ENCODE data around the gene NKAPD1.
"Not testable (repeated sequence)": the region's sequence is repeated elsewhere in the genome, so short reads cannot be mapped to it uniquely, and the experiment has no call there.

The NKAPD1 gene

DNA sequence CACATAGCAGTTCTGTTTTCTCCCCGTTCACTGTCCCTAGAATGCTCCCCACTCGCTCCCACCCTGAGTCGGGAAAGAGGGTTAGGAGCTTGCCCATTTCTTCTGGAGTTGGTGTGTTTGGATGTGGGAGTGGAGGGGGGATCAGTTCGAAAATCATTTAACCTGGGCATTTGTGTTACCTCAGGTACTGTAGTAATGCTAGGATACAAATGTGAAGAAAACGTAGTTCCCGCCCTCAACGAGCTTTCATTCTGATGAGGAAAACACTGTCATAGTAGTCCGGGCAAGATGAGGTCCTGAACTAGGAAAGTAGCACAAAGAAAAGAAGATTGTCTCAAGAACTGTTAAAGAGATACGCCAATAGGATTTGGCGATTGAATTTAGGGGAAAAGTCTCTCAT lies 13.1 kb downstream of the NKAPD1 start:
- peak overlapping the region; percentile 92 for H3K4me3 ChIP-seq (ENCODE audit: low read length)
- H3K27ac ChIP-seq (ENCODE audit: low read depth, low read length): no peak overlapping the region
- H3K36me3 ChIP-seq (ENCODE audit: insufficient read depth, low read length): peaks cover 78% of the 10 kb centered on the region
- no peaks in the 10 kb centered on the region for H3K27me3 ChIP-seq (ENCODE audit: insufficient read depth, low read length)
- 20% methylated on average over 10 of the region's 10 CpGs for WGBS
- peak overlapping the region; percentile 94 for H3K9ac ChIP-seq (ENCODE audit: low read depth, low read length)
- no peaks in the 10 kb centered on the region for H3K9me3 ChIP-seq (ENCODE audit: insufficient read depth, low read depth, low read length)
- H3K4me1 ChIP-seq (ENCODE audit: insufficient read depth, low read length): peaks cover 3% of the 10 kb centered on the region; the same call in 1 of the 2 replicates

DNA sequence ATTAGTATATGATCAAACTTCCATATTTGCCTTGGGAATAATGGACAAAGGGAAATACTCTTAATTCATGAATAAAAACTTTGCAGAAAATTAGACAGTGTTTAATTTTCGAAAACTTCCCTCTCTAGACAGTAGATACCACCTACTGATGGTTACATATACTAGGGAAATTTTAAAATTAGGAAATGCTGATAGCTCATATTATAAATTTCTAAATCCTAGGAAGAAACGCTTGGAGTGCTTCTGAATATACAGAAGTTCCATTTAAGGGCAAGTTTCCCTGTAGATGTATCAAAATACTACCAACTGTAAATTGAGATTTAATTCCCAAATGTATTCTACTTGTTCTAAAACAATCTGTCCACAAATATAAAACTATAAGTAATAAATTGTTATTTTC lies 21.2 kb downstream of the NKAPD1 start:
- not testable (repeated sequence) for H3K4me3 ChIP-seq (ENCODE audit: low read length)
- WGBS: 100% methylated on average over 1 of the region's 2 CpGs
- H3K36me3 ChIP-seq (ENCODE audit: insufficient read depth, low read length): peaks cover 61% of the 10 kb centered on the region

DNA sequence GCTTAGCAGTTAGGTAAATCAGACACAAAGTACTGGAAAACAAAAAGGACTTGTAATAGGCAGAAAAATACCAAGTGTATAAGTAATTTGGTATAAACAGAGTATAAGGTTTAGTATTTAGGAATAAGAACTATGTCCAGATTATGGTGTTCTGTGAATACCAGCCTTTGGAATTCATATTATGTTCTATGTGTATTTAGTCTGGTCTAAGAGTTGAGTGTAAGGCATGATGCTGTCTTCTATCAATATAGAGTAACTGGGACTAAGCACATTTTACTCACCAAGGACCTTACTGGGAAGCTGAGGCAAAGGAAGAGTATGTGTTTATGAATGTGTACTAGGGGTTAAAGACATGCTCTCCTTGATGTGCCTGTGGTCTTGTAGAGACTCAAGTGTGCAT lies 22.1 kb downstream of the NKAPD1 start:
- Histone ChIP-seq H3K36me3 (ENCODE audit: insufficient read depth, low read length) (peaks cover 52% of the 10 kb centered on the region), H3K27ac (ENCODE audit: low read depth, low read length) (no peak overlapping the region), H3K9ac (ENCODE audit: low read depth, low read length) (no peak overlapping the region), H3K4me3 (ENCODE audit: low read length) (no peak overlapping the region), H3K27me3 (ENCODE audit: insufficient read depth, low read length) (no peaks in the 10 kb centered on the region), H3K4me1 (ENCODE audit: insufficient read depth, low read length) (no peaks in the 10 kb centered on the region), H3K9me3 (ENCODE audit: insufficient read depth, low read depth, low read length) (no peaks in the 10 kb centered on the region)

More for the DNA sequence above, 21.2 kb downstream of the NKAPD1 start:
- not testable (repeated sequence) for H3K27ac ChIP-seq (ENCODE audit: low read depth, low read length); H3K4me1 ChIP-seq (ENCODE audit: insufficient read depth, low read length); H3K9me3 ChIP-seq (ENCODE audit: insufficient read depth, low read depth, low read length); H3K9ac ChIP-seq (ENCODE audit: low read depth, low read length); H3K27me3 ChIP-seq (ENCODE audit: insufficient read depth, low read length)

DNA sequence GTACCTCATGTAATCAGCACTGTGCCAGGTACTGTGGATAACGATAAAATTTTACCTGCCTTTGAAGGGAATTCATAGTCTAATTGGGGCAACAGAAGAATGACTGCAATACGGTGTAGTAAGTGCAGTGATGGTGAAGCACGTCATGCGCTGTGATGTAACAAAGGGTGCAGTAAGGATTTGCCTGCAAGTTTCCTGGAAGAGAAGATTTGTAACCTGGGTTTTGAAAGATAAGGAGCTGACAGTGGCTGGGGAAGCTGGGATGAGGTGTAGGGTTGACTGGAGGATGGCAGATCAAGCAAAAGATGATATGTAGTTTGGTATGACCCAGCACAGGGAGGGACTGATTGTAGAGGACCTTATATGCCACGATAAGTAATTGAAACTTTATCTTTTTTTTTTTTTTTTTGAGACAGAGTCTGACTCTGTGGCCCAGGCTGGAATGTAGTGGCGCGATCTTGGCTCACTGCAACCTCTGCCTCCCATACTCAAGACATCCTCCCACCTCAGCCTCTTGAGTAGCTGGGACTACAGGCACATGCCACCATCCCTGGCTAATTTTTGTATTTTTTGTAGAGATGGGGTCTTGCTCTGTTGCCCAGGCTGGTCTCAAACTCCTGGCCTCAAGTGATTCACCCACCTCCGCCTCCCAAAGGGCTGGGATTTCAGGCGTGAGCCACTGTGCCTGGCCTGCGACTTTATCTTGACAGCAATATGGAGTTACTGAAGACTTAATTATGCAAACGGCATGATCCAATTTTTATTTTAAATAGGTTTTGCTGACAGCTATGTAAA lies 23.8 kb downstream of the NKAPD1 start:
- Histone ChIP-seq H3K4me1 (ENCODE audit: insufficient read depth, low read length) (no peaks in the 10 kb centered on the region), H3K27me3 (ENCODE audit: insufficient read depth, low read length) (no peaks in the 10 kb centered on the region), H3K4me3 (ENCODE audit: low read length) (no peak overlapping the region), H3K36me3 (ENCODE audit: insufficient read depth, low read length) (peaks cover 34% of the 10 kb centered on the region), H3K9me3 (ENCODE audit: insufficient read depth, low read depth, low read length) (no peaks in the 10 kb centered on the region), H3K27ac (ENCODE audit: low read depth, low read length) (no peak overlapping the region), H3K9ac (ENCODE audit: low read depth, low read length) (no peak overlapping the region)
- WGBS: 95% methylated on average over 11 of the region's 11 CpGs

DNA sequence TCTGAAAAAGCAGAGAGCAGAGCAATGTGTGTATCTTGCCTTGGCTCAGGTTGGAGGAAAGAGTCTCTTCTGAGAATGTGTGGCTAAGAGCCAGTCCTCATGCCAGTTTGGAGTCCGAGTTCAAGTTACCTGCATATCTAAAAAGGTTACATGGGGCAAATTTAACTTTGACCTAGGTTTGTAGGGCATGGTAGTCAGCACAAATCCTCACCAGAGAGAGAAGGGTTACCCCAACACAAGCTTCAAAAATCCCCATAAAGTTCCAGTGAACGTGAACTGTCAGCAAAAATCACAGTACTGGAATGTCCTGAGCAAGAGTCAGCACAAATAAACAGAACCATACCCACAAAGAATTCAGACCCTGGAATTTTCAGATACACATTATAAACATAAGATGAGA lies 26.4 kb downstream of the NKAPD1 start:
- H3K27me3 ChIP-seq (ENCODE audit: insufficient read depth, low read length): no peaks in the 10 kb centered on the region
- H3K4me3 ChIP-seq (ENCODE audit: low read length): no peak overlapping the region
- peaks cover 14% of the 10 kb centered on the region for H3K36me3 ChIP-seq (ENCODE audit: insufficient read depth, low read length)
- no peak overlapping the region for H3K9ac ChIP-seq (ENCODE audit: low read depth, low read length)
- no peaks in the 10 kb centered on the region for H3K9me3 ChIP-seq (ENCODE audit: insufficient read depth, low read depth, low read length)
- no peak overlapping the region for H3K27ac ChIP-seq (ENCODE audit: low read depth, low read length)
- no peaks in the 10 kb centered on the region for H3K4me1 ChIP-seq (ENCODE audit: insufficient read depth, low read length)
- 86% methylated on average over 2 of the region's 2 CpGs for WGBS

DNA sequence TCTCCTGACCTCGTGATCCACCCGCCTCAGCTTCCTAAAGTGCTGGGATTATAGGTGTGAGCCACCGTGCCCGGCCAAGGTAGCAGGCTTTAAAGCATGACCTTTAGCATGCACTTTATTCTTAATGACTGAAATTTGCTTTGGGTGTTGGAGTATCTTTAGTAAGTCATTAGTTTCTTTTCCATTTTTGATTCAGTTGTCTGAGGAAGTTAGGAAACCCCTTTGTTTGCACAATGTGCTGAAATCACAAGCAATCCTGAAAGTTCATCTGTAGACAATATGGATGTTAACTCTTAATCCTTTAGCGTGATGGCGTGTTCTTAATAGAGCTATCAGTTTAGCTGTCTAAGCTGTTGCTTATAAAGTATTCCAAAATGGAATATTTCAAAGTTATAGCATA lies 29.3 kb downstream of the NKAPD1 start:
- Histone ChIP-seq H3K9me3 (ENCODE audit: insufficient read depth, low read depth, low read length) (no peaks in the 10 kb centered on the region), H3K27me3 (ENCODE audit: insufficient read depth, low read length) (no peaks in the 10 kb centered on the region), H3K4me3 (ENCODE audit: low read length) (no peak overlapping the region), H3K9ac (ENCODE audit: low read depth, low read length) (no peak overlapping the region), H3K4me1 (ENCODE audit: insufficient read depth, low read length) (no peaks in the 10 kb centered on the region), H3K27ac (ENCODE audit: low read depth, low read length) (no peak overlapping the region), H3K36me3 (ENCODE audit: insufficient read depth, low read length) (no peaks in the 10 kb centered on the region)
- 92% methylated on average over 6 of the region's 6 CpGs for WGBS

DNA sequence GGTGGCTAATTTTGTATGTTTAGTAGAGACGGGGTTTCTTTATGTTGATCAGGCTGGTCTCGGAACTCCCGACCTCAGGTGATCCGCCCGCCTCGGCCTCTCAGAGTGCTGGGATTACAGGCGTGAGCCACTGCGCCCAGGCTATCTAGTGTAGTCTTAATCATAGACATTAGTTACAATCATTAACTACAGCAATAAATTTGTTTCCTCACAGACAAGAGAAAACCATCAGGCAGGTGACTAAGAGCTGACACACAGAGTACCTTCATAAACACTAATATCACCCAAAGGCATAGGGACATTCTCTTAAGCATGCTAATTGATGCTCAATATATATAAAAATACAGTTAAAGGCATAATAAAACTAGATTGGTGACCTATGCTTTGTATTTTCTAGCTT lies 32.0 kb downstream of the NKAPD1 start:
- Histone ChIP-seq H3K27ac (ENCODE audit: low read depth, low read length) (no peak overlapping the region), H3K36me3 (ENCODE audit: insufficient read depth, low read length) (no peaks in the 10 kb centered on the region), H3K9me3 (ENCODE audit: insufficient read depth, low read depth, low read length) (no peaks in the 10 kb centered on the region), H3K27me3 (ENCODE audit: insufficient read depth, low read length) (no peaks in the 10 kb centered on the region), H3K9ac (ENCODE audit: low read depth, low read length) (no peak overlapping the region), H3K4me3 (ENCODE audit: low read length) (no peak overlapping the region), H3K4me1 (ENCODE audit: insufficient read depth, low read length) (no peaks in the 10 kb centered on the region)
- WGBS: 96% methylated on average over 8 of the region's 8 CpGs

DNA sequence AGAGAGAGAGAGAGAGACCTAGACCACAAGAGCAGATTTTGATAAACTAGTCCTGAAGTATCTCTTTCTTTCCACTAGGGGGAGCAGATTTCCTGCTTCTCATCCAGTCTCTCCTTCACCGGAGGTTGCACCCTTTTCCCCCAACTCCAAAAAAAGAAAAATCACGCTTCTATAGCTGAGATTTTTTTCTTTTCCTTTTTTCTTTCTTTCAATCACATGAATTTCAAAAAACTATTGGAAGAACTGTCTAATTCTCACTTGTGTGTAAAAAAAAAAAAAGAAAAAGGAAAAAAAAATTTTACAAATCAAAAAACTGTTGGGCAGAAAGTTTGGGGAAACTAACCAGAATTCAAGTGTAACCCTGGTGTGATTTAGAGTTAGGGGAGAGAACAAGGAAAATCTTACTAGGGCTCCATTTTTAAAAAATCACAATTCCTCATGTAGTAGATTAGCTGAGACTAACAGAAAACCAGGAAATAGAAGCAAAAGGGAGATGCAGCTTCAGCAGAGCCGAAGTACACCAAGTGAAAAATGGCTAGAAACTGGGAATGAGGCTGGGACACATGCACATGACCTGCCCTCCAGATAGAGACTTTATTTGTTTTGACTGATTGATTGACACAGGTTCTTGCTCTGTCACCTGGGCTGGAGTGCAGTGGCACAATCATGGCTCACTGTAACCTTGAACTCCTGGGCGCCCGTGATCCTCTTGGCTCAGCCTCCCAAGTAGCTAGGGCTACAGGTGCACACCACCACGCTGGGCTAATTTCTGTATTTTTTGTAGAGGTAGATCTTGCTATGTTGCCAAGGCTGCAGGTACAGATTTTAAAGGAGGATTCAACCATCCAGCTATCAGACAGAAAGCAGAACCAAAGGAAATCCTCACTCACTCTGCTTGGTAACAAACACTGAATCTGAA lies 39.7 kb downstream of the NKAPD1 start:
- no peaks in the 10 kb centered on the region for H3K27me3 ChIP-seq (ENCODE audit: insufficient read depth, low read length)
- H3K9ac ChIP-seq (ENCODE audit: low read depth, low read length): no peak overlapping the region
- H3K27ac ChIP-seq (ENCODE audit: low read depth, low read length): no peak overlapping the region
- no peak overlapping the region for H3K4me3 ChIP-seq (ENCODE audit: low read length)
- H3K9me3 ChIP-seq (ENCODE audit: insufficient read depth, low read depth, low read length): no peaks in the 10 kb centered on the region
- no peaks in the 10 kb centered on the region for H3K36me3 ChIP-seq (ENCODE audit: insufficient read depth, low read length)
- WGBS: 70% methylated on average over 6 of the region's 6 CpGs
- H3K4me1 ChIP-seq (ENCODE audit: insufficient read depth, low read length): no peaks in the 10 kb centered on the region

DNA sequence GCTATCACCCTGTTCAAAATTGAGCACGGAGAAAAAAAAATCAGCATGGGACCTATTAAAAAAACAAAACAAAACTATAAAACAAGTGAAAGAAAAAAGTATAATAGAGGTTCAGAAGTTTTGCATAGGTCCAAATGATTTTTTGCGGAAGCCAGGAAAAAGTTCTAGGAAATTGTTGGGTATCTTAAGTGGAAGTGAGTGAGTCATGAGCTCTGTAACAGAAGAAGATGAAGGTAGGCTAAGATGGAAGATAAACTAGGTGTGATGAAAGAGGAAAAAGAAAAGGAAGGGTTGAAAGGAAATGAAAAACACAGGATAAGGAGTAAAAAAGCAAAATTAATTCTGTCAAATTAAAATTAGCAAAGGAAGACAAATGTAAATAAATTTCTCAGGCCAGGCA lies 40.4 kb downstream of the NKAPD1 start:
- Histone ChIP-seq H3K36me3 (ENCODE audit: insufficient read depth, low read length) (no peaks in the 10 kb centered on the region), H3K4me3 (ENCODE audit: low read length) (no peak overlapping the region), H3K27me3 (ENCODE audit: insufficient read depth, low read length) (no peaks in the 10 kb centered on the region), H3K9ac (ENCODE audit: low read depth, low read length) (no peak overlapping the region), H3K27ac (ENCODE audit: low read depth, low read length) (no peak overlapping the region), H3K4me1 (ENCODE audit: insufficient read depth, low read length) (no peaks in the 10 kb centered on the region), H3K9me3 (ENCODE audit: insufficient read depth, low read depth, low read length) (no peaks in the 10 kb centered on the region)
- 98% methylated on average over 2 of the region's 2 CpGs for WGBS

DNA sequence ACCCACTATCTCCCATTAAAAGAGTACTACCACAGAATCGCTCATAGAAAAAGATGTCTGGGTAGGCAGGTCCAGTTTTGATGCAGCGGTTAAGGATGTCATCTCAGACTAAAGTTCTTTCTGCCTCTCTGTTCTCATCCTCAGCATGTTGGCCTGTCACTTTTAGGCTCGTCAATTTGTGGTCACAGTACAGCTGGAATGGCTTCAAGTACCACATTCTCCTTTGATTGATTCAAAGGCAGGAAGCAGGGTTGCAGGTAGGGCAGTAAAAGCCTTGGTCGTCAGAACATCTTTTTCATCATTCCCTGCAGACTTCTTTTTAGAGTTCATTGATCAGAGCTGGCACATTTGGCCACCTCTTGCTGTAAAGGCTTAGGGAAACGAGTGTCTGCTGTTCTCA lies 41.3 kb downstream of the NKAPD1 start:
- WGBS: 89% methylated on average over 5 of the region's 5 CpGs
- no peaks in the 10 kb centered on the region for H3K27me3 ChIP-seq (ENCODE audit: insufficient read depth, low read length)
- H3K27ac ChIP-seq (ENCODE audit: low read depth, low read length): no peak overlapping the region
- H3K4me3 ChIP-seq (ENCODE audit: low read length): no peak overlapping the region
- H3K4me1 ChIP-seq (ENCODE audit: insufficient read depth, low read length): no peaks in the 10 kb centered on the region
- no peaks in the 10 kb centered on the region for H3K36me3 ChIP-seq (ENCODE audit: insufficient read depth, low read length)
- no peak overlapping the region for H3K9ac ChIP-seq (ENCODE audit: low read depth, low read length)
- no peaks in the 10 kb centered on the region for H3K9me3 ChIP-seq (ENCODE audit: insufficient read depth, low read depth, low read length)

DNA sequence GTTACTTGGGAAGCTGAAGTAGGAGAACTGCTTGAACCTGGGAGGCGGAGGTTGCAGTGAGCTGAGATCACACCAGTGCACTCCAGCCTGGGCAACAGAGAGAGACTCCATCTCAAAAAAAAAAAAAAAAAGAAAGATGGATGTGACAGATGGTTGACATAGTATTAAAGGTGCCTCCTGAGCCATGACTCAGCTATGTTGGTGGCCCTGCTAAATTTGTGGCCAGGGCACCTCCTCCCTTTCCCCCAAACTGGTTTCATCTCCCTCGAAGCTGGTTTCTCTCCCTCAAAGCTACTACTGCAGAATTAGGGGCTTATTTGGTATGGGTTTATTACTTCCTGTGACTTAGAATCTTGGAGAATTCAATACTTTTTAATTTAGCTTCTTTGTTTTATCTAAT lies 44.1 kb downstream of the NKAPD1 start:
- WGBS: 79% methylated on average over 1 of the region's 2 CpGs
- Histone ChIP-seq H3K27me3 (ENCODE audit: insufficient read depth, low read length) (no peaks in the 10 kb centered on the region), H3K9me3 (ENCODE audit: insufficient read depth, low read depth, low read length) (no peaks in the 10 kb centered on the region), H3K4me1 (ENCODE audit: insufficient read depth, low read length) (no peaks in the 10 kb centered on the region), H3K4me3 (ENCODE audit: low read length) (no peak overlapping the region), H3K36me3 (ENCODE audit: insufficient read depth, low read length) (no peaks in the 10 kb centered on the region), H3K9ac (ENCODE audit: low read depth, low read length) (no peak overlapping the region), H3K27ac (ENCODE audit: low read depth, low read length) (no peak overlapping the region)

Data from HUES64 (cell line).